Retinal pigment epithelial cell (primary cell): Measurements from ENCODE around the gene INPP5E.

Source experiments
- DNase-seq: peaks from one replicate; pipeline ENCODE4 v3.0.0-alpha.2; 2010; ENCODE audit warnings: low read depth
- H3K4me3 ChIP-seq: 2 replicates; pipeline ENCODE4 v1.5.1; 2011; ENCODE audit warnings: mild to moderate bottlenecking, low read length, control low read depth, moderate library complexity
- TF ChIP-seq, protein P1 (sequence below): conservative IDR thresholded peaks from 2 replicates; pipeline ENCODE4 v1.5.1; 2011; ENCODE audit warnings: low read depth, low read length, control low read depth, inconsistent platforms

The INPP5E gene

DNA sequence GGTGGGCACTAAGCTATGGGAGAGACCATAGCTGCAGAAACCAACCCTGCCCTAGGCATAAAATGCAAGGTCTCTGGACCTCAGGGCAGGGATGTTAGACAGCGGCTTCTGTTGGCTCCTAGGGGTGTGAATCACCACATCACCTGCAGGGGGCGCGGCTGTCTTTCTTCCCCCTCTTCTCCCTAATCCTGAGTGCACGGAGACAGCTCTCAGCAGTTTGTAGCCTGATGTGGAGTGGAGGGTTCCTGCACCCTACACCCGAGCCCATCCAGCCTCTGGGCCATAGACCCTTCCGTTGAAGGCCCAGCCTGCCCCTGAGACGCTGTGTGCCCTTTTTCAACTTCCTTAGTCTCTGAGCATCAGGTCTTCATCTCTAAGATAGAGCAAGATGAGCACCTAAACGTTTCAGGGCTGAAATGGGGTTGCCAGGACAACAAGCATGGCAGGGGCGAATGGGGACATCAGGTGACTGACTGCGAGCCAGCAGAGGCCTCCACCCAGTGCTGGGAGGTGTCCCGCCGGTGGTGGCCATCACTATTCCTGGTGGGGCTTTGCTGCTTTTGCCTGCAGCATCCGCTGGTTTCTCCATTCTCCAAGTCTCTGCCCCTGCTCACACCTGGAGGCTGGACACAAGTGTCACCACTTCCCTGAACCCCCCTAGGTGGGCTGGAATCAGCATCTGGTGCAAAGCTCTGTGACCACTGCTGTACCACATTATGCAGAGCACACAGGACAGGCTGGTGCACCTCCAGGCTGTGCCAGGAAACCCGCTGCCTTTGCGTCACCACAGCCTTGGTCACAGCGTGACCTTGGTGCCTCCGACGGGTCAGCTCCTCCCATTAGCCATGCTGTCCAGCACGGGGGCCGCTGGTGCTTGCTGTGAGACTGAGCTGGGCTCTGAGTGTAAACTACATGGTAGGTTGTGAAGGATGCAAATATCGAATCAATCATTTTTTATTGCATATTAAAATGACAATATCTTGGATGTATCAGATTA lies 45.7 kb upstream of the INPP5E start:
- DNase-seq, result peak; percentile 24
- TF ChIP-seq, protein P1, sequence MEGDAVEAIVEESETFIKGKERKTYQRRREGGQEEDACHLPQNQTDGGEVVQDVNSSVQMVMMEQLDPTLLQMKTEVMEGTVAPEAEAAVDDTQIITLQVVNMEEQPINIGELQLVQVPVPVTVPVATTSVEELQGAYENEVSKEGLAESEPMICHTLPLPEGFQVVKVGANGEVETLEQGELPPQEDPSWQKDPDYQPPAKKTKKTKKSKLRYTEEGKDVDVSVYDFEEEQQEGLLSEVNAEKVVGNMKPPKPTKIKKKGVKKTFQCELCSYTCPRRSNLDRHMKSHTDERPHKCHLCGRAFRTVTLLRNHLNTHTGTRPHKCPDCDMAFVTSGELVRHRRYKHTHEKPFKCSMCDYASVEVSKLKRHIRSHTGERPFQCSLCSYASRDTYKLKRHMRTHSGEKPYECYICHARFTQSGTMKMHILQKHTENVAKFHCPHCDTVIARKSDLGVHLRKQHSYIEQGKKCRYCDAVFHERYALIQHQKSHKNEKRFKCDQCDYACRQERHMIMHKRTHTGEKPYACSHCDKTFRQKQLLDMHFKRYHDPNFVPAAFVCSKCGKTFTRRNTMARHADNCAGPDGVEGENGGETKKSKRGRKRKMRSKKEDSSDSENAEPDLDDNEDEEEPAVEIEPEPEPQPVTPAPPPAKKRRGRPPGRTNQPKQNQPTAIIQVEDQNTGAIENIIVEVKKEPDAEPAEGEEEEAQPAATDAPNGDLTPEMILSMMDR, result peak; percentile 90
- H3K4me3 ChIP-seq, result no peak overlapping the region

DNA sequence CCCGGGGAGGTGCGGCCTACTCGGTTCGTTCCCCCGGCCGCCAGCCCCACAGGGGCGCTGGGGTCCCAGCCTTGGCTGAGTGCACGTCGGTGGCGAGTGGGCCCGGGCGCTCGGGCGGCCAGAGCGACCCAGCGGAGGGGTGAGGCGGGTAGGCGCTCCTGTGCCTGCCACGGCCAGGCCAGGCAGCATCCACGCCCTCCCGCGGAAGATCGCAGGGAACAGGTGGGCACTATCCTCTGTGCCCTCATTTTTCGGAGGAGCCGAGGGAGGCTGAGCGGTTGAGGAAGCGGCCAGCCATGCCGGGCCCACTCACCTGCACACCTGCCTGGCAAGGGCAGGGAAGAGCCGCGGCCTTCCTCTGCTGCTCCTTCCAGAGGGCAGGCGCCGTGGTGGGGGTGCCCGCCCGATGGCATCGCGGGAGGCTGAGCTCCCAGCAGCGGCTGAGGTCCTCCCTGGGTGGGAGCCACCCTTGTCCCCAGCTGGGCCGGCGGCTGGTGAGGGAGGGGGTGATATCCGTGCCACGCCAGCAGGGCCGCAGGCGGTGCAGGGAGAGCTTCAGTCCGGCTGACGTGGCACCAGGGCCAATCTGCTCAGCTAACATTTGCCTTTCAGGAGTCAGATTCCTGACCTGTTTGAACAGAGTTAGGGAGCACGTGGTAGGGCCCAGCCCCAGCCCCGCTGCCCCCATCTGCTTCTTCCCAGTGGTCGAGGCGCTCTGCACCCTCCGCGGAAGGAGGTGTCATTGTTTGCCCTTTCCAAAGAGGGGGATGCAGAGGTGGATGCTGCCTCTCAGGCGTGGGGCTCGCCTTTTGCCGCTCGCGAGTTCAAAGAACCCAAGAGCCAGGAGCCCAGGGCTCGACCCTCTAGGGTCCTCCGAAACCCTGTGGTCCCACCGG lies 44.8 kb upstream of the INPP5E start:
- H3K4me3 ChIP-seq, result peak overlapping the region; percentile 67
- TF ChIP-seq, protein P1, result no peak
- no peak for DNase-seq

DNA sequence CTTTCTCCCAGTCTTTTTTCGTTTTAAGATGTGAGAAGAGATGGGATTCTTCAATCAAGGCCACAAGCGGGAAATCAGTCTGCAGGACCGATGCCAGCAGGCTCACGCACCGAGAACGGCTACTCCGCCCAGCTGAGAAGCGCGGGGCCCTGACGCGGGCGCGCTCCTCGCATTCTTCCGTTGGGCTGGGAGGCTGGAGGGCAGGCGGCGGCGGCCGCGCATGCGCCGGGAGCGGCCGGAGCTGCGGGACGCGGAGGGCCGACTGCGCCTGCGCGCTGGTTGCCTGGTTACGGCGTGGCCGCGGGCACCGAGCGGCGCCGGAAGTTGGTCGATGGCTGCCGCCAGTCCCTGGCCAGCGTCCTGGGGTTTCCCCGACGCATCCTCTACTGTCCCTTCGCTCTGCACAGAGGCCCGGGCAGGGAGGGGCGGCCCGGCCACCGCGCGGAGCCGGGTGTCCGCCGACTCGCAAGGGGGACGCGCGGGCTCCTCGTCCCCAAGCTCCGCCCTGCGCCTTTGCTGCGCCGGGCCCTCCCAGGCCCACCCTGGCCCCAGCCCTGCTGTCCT lies 44.0 kb upstream of the INPP5E start:
- H3K4me3 ChIP-seq, result peak overlapping the region; percentile 67
- peak; percentile 22 for DNase-seq
- TF ChIP-seq, protein P1, result no peak

DNA sequence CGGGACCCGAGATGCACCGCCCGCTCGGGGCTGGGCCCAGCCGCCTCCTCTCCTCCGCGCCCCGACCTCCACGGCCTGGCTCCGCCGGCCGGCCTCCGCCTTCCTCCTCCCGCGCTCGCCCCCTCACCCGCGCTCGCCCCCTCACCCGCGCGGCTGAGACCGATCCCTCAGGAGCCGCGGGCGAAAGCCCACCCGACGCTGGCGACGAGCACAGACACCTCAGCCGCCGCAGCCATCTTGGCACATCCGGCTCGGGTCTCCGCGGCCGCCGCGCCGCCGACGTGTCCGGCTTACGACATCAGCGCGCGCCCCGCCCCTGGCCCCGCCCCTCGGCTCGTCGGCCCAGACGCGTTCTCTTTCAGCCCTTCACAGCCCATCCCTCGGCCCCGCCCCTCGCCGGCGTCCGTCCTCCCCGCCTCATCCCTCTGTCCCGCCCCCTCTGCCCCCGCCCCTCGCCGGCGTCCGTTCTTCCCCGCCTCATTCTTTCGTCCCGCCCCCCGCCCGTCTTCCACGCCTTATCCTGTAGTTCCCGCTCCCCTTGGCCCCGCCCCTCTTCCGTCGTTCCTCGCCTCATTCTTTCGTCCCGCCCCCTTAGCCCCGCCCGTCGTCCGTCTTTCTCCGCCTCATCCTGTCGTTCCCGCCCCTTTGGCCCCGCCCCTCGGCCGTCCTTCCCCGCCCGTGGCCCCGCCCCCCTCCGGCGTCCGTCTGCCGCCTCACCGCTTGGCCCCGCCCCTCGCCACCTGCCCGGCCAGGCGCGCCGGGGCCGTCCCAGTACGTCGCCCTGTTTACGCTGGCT lies 43.3 kb upstream of the INPP5E start, which contains the start of gene SEC16A:
Gene SEC16A, minus strand, starts transcription at position 248 of the 796 bp plus-strand sequence. CDS start 5,425 bp downstream, outside the sequence.
- peak; percentile 80 for DNase-seq
- TF ChIP-seq, protein P1, result no peak
- H3K4me3 ChIP-seq, result peak within 1 kb of the TSS; percentile 90

DNA sequence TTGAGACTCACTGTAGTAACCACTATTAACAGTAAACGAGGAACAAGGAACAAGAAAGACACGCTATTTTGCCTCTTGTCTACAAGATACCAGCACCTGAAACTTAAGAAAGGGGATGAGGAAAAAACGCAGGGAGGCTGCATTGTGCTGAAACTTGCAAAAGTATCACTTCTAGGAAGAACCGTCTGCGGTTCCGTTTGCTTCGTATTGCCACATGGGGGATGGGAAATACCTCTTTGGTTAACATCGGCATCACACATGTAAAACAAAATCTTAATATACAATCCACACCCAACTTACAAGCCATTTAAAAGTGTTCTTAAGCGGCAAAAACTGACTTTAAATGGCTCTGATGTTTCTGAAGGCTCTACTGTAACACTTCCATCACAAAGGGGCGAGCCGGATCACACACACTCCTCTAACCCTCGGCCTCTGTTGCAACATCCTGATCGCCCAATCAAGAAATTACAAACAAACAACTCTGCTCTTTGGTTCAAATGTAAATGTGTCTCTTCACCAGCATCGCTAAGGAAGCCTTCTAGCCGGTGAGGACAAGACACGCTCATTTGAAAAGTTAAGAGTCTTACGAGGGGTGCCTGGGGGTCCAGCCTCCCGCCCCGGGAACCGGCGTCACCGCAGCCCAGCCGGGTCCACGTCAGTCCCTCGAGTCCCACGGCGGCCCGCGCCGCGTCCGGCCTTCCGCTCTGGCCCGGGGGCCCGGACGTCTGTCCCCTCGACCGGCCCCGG lies 42.6 kb upstream of the INPP5E start:
- TF ChIP-seq, protein P1, result no peak
- peak overlapping the region; percentile 90 for H3K4me3 ChIP-seq
- DNase-seq, result peak; percentile 7

DNA sequence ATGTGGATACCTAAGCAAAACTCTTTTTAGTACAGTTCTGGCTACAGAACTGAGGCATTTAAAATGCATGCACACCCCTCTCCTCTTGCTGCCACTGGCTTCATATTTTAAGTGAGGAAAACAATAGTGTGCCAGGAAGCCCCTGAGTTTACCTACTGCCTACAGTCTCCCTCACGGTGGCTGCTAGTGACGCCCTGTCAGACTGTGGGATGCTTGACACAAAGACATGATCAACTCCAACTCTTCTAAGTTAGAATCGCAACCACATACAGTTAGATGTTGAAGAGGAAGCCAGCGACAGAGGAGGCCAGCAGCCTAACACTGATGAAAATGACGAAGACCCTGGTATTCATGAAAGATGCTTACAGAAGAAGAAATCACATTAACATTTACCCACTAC lies 41.9 kb upstream of the INPP5E start:
- peak overlapping the region; percentile 90 for H3K4me3 ChIP-seq
- TF ChIP-seq, protein P1, result no peak
- no peak for DNase-seq
